Measurements from ENCODE around the gene IRX6. TPM values are rescaled to one million over a fixed set of nuclear protein-coding genes. Genes with fewer than 3 reads are reported as not detected.

The IRX6 gene
- 0.17 TPM for total RNA-seq

DNA sequence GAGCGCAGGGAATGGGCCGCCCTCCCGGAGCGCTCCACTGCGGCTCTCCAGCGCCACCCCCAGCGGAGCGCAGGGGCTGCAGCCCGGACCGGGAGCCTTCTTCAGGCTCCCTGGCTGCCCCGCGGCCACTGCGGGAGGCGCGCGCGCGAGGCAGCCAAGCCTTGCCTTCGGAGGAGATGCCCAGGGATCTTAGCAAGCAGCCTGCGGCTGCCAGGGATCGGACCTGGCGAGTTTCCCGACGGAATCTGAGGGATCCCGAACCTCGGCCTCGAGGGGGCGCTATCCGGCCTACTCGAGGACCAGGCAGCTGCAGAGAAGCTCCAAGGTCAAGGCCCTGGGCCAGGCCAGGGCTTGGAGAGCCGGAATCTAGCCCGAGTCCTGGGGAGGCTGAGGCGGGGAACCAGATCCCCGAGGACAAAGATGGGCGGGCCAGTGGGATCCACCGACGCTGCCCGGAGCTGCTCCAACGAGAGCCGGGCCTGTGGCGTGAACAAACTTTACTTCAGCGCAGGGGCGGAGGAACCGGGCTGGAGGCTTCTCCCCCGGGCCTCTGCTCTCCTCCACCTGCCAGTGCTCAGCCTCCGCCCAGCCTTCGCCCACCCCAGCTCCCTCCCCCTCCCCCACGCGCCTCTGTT lies at the start of gene IRX6:
TSS of gene IRX6 (plus strand) at position 567 of the 635 bp plus-strand sequence. CDS start 889 bp downstream, outside the sequence.
- no peak for DNase-seq (ENCODE audit: low spot score)

DNA sequence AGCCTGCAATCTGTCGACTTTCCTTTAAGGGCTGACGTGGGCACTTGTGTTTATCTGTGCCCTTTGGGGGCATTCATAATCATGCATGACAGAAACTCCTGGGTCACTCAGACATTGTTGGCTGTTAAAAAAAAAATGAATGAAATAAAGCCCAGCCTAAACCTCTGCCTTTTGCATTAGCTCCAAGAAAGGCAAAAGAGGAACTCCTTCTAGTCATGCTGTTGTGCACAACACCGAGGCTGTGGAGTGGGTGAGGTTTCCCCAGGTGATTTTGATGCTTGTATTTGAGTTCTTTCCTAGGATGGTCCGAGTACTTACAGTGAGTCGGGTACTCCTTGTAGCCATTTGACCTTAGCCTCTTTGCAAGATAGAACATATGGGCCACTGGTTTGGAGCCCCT lies 49.6 kb upstream of the IRX6 start:
- no peak for DNase-seq (ENCODE audit: low spot score)

DNA sequence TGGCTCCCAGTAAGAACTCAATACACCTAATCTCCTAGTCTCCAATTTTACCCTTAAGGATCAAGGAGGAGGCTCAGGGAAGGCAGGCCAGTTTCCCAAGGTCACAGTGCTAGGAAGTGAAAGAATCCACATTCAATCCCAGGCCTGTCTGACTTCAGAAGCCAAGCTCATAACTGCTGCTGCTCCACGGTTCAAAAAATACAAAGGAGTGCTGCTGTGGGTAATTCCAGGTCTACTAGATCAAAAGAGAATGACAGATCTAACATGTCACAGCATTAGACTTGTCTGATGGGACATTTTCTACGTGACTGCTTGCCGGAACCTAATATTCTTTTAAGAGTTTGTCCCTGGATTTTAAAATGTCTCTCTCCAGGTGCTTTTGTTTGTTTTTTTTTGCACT lies 48.8 kb upstream of the IRX6 start:
- DNase-seq (ENCODE audit: low spot score): no peak

DNA sequence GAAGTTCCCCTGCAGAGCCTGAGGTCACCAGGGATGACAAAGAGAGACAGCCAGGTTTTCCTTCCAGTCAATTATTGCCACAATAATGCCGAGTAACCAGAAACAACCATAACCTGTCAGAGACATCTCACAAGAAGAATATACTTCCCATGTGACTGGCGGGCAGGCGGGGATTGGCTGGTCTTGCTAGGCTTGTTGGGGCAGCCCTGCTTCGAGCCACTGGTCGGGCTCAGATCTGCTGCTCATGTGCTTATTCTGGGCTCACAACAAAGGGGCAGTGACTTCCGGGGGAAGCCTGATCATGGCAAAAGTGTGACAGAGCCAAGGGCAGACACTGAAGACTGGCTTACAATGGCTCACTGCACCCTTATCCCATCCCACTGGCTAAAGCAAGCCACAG lies 48.1 kb upstream of the IRX6 start:
- no peak for DNase-seq (ENCODE audit: low spot score)

DNA sequence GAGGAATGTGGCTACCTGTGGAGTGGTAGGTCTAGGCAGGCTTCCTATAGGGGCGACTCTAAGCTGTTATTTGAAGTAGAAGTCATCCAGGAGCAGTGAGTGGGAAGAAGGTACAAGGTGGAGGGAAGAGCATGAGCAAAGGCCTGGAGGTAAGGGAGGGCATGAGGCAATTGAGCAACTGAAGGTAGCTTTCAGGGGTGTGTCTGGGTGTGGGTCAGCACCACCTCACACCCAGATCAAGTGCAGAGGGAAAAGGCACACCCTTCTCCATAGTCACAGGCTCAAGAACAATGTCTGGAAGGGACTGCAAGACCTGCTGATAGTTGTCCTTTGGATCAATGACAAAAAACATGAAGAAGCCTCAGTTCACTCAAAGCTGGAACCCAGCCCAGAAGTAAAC lies 46.5 kb upstream of the IRX6 start:
- no peak for DNase-seq (ENCODE audit: low spot score)

DNA sequence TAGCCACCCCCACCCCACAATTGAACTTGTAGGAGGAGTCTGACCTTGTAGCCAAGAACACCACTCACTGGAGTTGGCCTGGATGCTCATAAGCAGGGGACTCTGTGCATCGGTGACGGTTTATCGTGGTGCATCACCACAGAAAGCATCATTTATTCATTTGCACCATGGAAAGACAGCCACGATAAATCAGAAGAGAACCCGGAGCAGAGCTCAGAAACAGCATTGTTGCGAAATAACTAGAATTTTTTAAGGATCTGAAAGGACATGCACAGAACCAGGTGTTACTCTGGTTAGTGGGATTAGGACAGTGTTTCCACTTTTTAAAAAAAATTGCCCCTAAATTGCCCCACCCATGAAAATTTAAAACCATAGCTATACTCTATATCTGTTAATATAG lies 44.4 kb upstream of the IRX6 start:
- no peak for DNase-seq (ENCODE audit: low spot score)

DNA sequence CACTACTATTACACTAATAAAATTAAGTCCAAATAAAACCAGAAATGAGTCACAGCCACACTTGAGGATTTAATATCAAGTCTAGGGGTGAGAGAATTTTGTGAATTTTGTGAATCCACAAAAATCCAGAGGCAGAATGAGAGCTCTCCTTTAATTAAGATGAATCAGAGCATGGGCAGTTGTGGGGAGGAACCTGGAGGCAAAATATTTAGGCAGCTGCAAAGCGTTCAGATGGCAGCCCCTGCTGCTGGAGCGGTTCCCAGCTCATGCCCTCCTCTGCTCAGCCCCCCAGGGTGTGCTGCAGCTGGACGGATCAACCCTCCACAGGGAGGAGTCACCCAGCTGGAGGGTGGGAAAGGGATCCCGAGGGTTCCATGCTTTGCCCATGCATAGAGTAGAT lies 43.4 kb upstream of the IRX6 start:
- DNase-seq (ENCODE audit: low spot score): no peak

DNA sequence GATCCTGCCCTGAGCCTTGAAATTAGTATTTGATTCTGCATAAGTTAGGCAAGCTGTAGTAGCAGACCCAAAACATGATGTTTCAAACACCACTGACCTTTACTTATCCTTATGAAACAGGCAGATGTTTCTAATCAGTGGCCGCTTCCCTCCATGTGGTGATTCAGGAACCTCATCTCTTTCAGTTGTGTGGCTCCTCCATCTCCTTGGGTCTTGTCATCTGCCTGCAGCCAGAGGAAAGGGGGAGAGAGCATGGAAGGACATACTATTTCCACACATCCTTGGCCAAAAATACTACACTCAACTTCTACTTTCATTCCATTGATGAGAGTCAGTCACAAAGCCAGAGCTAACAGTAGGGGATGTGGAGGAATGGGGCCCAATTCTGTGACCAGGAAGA lies 41.6 kb upstream of the IRX6 start:
- DNase-seq (ENCODE audit: low spot score): no peak

DNA sequence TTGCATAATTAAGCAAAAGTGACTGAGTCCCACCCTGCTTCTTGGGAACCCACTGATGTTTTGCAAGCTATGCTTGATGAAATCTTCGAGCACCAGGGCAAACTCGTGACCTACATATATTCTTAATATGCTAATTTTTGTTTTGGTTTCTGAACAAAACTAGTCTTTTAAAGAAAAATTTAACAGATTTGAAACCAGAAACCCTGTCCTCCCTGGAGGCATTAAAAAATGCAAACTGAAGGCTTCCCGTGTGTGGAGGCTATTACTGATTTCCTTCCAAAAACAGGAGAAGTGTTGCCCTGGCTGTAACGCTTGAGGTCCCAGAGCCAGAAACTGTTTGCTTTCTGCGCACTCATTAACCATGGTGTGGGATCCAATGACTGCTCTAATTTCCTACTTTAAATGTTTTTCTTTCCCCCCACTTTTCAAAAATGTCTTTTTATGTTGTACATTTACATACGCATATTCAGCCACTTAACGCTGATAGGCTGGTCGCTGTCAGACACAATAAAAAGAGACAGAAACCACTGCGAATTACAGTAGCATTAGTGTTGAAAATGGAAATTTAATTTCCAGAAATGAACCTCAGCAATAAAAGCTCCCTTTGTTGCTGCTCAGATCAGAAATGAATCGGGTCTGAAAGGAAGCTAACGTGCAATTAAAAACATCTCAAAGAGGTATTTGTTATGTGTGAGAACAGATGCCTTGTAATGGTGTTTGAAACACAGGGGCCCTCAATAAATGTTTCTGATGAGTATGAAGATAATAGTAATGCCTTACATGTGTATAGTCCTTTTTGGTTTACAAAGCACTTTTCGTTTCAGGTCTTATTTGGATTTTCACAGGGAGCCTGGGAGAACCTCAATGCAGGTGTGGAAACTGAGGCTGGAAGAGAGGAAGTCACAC lies 39.9 kb upstream of the IRX6 start:
- no peak for DNase-seq (ENCODE audit: low spot score)

DNA sequence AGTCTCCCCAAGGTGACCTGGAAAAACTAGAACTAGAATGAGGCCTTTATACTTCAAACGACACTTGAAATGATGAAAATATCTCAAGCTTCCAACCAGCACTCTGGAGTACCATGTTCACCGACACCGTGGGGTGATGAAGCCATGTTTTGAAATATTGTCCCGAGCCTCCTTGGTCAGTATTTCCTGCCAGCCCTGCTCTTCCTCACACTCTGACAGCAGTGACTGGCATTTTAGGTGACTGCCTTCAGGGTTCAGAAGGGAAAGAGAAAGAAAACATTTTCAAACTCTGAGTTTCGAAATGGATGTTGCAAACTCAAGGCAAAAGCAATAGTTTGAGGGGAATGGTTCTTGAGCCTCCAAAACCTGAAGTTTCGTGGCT lies 39.3 kb upstream of the IRX6 start:
- no peak for DNase-seq (ENCODE audit: low spot score)

DNA sequence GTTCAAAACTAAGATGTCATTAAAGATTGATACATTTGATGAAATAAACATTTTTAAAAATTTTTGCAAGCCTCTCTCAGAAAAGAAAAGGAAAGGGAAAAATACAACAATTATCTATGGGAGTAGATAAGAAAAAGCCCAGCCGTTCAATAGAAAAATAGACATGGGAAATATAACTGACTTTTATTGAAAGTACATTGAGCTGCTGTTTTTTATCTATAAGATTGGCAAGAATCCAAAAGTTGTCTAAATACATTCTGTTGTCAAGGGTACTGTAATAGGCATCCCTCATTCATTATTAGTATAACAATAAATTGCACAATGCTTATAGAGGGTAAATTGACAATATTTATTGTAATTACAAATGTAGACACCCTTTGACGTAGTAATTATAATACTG lies 38.4 kb upstream of the IRX6 start:
- no peak for DNase-seq (ENCODE audit: low spot score)

DNA sequence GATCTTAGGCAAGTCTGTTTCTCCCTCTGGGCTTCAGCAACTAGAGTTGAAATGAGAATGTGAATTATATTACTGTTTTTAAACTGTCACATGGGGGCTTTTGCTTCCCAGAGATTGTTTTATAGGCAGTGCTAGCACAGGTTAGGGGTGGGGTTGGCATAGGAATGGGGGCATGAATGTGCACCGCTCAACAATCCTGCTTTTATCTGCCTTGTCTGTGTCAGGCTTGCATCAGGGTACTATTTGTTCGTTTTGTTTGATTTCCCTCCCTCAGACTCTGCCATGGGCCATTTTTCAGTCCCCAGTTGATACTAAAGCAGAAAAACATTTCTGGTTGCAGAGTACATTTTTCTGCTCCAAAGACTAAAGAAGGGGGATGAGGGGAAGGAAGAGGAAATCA lies 34.6 kb upstream of the IRX6 start:
- DNase-seq (ENCODE audit: low spot score): no peak

DNA sequence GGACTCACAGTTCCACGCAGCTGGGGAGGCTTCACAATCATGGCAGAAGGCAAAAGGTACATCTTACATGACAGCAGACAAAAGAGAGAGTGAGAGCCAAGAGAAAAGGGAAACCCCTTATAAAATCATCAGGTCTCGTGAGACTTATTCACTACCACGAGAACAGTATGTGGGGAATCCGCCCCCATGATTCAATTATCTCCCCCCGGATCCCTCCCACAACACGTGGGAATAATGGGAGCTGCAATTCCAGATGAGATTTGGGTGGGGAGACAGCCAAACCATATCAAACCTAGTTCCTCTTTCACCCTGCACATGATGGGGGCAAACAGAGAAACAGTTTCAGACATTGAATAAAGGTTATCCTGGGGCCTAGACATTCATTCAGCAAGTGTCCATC lies 32.2 kb upstream of the IRX6 start:
- no peak for DNase-seq (ENCODE audit: low spot score)

DNA sequence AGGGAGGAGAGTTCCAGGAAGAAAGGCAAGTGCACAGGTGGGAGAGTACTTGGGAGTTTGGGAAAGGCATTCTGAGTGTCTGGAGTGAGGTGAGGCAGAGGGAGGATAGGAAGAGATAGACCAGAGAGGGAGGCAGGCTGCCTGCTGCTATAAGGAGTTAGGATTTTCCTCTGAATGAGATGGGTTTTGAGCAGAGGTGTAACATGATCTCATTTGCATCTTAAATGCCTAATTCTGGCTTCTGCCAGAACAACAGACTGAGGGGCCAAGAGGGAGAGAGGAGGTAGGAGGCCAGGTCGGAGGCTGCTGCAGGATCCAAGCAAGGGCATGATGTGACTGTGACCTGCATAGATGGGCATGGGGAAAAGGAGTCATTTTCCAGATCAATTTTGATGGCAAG lies 31.5 kb upstream of the IRX6 start:
- DNase-seq (ENCODE audit: low spot score): no peak

DNA sequence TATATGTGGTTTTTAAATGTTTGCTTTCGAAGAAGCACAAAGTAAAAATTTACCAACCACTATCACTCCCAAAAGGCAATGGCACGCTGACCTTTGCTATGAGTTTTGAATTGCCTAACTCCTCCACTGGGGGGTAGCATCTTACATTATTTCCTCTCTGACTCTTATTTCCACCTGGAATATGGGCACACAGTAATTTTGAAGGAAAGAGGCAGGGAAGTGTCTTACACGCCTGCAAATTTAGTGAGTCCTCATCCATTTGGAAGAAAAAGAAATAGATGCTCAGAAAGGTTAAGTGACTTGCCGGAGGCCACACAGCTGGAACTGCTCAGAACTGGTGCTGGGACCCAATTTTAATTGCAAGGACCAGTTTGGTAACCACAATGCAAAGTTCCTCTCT lies 29.9 kb upstream of the IRX6 start:
- DNase-seq (ENCODE audit: low spot score): no peak

DNA sequence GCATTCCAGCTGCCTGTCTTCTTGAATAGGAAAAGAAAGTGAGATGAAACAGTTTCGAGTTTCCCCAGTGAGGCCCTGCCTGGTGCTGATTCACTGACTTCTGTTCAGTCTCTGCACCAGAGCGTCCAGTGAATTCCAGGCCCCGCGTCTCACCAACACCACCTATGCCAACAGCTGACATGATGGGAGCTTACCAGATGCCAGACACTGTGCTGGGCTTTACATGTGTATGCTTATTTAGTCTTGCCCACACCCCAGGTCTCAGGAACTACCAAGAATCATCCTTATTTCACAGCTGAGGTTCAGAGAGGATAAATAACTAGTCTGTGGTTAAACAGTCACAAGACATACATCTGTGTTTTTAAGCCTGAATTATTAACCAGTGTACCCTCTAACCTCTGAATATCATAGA lies 29.1 kb upstream of the IRX6 start:
- DNase-seq (ENCODE audit: low spot score): no peak

DNA sequence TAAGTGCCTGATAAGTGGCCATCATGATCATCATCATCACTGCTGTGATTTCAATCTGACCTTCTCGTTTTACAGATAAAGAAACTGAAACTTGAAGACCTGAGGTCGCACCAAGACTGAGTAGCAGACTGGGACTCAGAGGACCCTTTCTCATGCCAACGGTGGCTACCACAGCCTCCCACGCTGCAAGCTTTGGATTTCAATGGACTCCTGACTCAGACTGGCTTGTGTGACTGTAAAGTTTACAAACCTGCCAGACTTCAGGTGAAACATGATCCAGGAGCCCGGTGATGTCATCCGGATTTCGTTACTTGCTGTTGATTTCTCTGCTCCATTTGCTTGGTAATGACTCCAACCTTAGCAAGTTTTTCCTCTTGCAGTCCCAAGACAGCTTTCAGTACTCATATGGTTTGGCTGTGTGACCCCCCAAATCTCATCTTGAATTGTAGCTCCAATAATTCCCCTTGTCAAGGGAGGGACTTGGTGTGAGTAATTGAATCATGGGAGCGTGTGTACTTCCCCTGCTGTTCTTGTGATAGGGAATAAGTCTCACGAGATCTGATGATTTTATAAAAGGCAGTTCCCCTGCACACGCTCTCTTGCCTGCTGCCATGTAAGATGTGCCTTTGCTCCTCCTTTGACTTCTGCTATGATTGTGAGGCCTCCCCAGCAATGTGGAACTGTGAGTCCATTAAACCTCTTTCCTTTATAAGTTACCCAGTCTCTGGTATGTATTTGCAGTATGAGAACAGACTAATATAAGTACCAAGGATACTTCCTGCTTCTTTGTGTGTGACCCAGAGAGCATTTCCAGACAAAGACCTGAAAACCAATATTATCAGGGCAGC lies 26.7 kb upstream of the IRX6 start:
- no peak for DNase-seq (ENCODE audit: low spot score)

DNA sequence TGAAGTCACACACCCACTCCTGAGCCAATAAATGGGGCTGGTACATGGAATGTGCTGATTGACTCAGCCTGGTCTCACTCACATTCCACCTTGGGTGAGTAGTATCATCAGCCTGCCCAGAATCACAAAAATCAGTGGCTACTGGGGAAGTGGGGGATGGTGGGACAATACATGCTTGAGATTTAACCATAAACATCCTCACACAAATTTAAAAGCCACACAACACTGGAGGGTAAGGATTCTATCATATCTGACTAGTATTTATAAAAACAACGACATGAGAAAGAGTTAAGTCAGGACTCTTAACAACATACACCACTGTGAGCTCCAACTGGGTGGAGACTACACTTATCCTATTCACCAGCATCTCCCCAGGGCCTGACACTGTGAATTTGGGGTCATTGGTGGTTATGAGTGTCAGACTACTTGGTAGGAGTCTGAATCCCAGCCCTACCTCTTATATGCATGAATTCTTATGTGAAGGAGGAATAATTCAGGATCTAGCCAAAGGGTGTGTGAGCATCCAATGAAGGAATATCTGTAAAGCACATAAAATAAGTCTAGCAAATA lies 26.0 kb upstream of the IRX6 start:
- no peak for DNase-seq (ENCODE audit: low spot score)

DNA sequence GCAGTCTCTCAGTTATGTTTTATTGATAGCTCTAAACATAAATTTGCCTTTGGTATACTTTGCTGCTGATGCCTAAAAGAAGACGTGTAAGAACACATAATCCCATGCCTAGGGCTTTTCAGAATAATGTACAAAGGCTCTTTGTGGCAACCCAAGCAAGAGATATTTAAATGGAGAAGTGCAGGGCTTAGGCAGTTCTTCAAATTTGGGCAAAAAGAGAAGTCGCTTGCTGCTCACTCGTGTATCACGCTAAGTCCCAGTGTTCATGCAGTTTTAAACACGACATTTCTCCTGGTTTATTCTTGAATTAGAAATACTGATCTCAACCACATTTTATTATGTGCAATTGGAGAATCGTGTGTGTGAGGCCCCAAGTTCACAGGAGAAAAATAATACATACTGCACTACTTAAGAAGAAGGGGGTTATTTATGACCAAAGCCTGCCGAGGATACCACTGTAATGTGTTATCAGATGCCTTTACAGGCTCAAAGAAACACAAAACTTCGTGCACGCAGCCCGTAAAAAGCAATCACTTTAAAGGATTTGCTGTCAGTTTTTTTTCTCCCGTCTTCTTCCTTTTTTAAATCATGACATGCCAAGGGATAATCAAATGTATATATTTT lies 22.5 kb upstream of the IRX6 start:
- no peak for DNase-seq (ENCODE audit: low spot score)

DNA sequence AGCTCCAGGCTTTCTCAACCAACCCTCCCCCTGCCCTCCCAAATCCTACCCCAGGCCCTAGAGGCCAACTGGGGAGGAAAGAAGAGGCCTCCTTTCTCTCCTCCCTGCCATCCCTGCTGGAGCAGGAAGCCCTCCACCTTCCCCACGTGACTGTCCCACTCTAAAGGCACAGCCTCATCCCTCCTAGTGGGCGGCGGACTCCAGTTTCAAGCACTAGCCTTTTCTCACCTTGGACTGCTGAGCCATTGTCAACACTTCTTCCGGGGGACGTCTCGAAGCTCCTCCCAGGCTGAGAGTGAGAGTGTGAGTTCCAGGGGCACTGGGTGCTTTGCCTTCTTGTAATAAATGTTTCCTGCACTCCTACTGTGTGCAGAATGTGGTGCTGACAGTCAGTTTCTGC lies 21.4 kb upstream of the IRX6 start:
- no peak for DNase-seq (ENCODE audit: low spot score)

DNA sequence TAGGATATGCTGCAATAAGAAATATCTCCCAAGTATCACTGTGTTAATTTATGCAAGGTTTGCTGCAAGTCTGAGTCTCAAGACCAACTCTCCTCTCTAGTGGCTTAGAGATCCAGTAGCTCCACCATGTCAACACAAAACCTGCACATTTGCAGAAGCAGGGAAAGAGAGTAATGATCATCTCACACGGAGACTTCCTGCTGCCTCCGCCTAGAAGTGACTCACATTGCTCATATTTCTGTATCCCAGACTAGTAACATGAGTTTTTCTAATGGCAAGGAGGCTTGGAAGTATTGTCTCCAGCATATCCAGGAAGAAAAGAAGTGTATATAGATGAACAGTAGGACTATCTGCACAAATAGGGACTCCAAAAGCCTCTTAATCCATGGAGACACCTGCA lies 15.0 kb upstream of the IRX6 start:
- no peak for DNase-seq (ENCODE audit: low spot score)

DNA sequence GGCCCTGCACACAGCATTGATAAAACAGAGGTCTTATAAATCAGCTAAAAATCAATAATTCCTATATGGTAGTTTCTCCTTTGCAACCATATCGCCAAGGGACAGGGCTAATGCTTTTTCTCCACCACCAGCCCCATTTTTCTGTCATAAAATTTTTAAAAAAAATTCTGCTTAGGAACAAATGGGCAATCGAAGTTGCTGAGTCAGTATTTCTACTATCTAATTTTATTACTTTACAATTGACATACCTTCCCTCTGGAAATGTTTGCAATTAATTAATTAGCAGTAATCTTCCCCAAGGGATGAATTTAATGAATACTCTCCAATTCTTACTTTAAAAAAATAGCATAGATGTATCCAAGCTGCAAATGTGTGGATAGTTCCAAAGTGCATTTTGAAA lies 1.7 kb upstream of the IRX6 start:
- DNase-seq (ENCODE audit: low spot score): no peak

Measured in mucosa of gallbladder (tissue), 1 donor.